ENCODE results near the gene RNF144B.
A peak's percentile ranks its signal among the peaks of the same experiment; 100 is the strongest.
"Not testable (repeated sequence)": the region's sequence is repeated elsewhere in the genome, so short reads cannot be mapped to it uniquely, and the experiment has no call there.

Gene RNF144B

GRCh38 chr6:18387061-18387721 lies at the start of gene RNF144B:
Gene RNF144B (plus strand): TSS chr6:18387350. CDS start chr6:18399535, 12,185 bp downstream.
- DNase-seq = peak; percentile 86

- DNase-seq = no peak
Measured at GRCh38 chr6:18339599-18339998, 47.6 kb upstream of the RNF144B start.

- DNase-seq = no peak
Measured at GRCh38 chr6:18340781-18341551, 46.2 kb upstream of the RNF144B start.

- no peak for DNase-seq
Measured at GRCh38 chr6:18342223-18342622, 44.9 kb upstream of the RNF144B start.

GRCh38 chr6:18343741-18344140 lies 43.4 kb upstream of the RNF144B start:
- peak; percentile 63 for DNase-seq

GRCh38 chr6:18347021-18347577 lies 40.1 kb upstream of the RNF144B start:
- no peak for DNase-seq

- DNase-seq = no peak
Measured at GRCh38 chr6:18347866-18348265, 39.3 kb upstream of the RNF144B start.

GRCh38 chr6:18349386-18349785 lies 37.8 kb upstream of the RNF144B start:
- DNase-seq = no peak

- peak; percentile 24 for DNase-seq
Measured at GRCh38 chr6:18350271-18350670, 36.9 kb upstream of the RNF144B start.

- no peak for DNase-seq
Measured at GRCh38 chr6:18350712-18351111, 36.4 kb upstream of the RNF144B start.

- no peak for DNase-seq
Measured at GRCh38 chr6:18352001-18352400, 35.1 kb upstream of the RNF144B start.

GRCh38 chr6:18352842-18353241 lies 34.3 kb upstream of the RNF144B start:
- DNase-seq = no peak

- no peak for DNase-seq
Measured at GRCh38 chr6:18353251-18353650, 33.9 kb upstream of the RNF144B start.

- not testable (repeated sequence) for DNase-seq
Measured at GRCh38 chr6:18357546-18357945, 29.6 kb upstream of the RNF144B start.

- DNase-seq = no peak
Measured at GRCh38 chr6:18359237-18359885, 27.8 kb upstream of the RNF144B start.

- no peak for DNase-seq
Measured at GRCh38 chr6:18360188-18360587, 27.0 kb upstream of the RNF144B start.

- DNase-seq = peak; percentile 32
Measured at GRCh38 chr6:18362058-18362561, 25.0 kb upstream of the RNF144B start.

GRCh38 chr6:18363746-18364145 lies 23.4 kb upstream of the RNF144B start:
- DNase-seq = no peak

- not testable (repeated sequence) for DNase-seq
Measured at GRCh38 chr6:18364561-18364960, 22.6 kb upstream of the RNF144B start.

- DNase-seq = no peak
Measured at GRCh38 chr6:18367371-18367770, 19.8 kb upstream of the RNF144B start.

GRCh38 chr6:18368277-18369105 lies 18.7 kb upstream of the RNF144B start:
- peak; percentile 59 for DNase-seq

GRCh38 chr6:18371010-18371409 lies 16.1 kb upstream of the RNF144B start:
- DNase-seq = no peak
